MV-4-11 (cell line): ENCODE results near the gene ALDH1A2.
"Not testable (repeated sequence)": the region's sequence is repeated elsewhere in the genome, so short reads cannot be mapped to it uniquely, and the experiment has no call there.

Experiments
- DNase-seq: peaks from one replicate; lab custom pipeline; 2025; lab: John Stamatoyannopoulos, UW

ALDH1A2 gene

DNA sequence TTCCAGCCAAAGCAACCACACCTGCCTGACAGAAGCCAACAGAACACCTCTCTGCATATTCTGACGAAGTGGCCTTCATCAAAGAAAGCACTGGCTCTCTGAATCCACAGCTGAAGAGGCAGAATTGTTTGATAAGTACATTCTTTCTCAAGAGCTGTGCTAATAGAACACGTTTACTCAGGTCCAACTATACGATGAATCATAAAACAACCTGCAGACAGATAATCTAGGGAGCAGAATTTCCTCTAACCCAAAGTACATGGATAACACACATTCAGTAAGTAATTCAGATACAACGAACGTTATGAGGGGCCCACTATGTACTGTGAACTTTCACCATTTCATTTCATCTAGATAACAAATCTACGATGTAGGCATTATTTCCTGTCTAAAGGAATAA is 25.4 kb downstream of the ALDH1A2 start:
- no peak for DNase-seq

- DNase-seq: no peak
Observed at GRCh38 chr15:58039079-58040035, 26.2 kb downstream of the ALDH1A2 start.

GRCh38 chr15:58038426-58039078 is 27.0 kb downstream of the ALDH1A2 start:
- DNase-seq: no peak

DNA sequence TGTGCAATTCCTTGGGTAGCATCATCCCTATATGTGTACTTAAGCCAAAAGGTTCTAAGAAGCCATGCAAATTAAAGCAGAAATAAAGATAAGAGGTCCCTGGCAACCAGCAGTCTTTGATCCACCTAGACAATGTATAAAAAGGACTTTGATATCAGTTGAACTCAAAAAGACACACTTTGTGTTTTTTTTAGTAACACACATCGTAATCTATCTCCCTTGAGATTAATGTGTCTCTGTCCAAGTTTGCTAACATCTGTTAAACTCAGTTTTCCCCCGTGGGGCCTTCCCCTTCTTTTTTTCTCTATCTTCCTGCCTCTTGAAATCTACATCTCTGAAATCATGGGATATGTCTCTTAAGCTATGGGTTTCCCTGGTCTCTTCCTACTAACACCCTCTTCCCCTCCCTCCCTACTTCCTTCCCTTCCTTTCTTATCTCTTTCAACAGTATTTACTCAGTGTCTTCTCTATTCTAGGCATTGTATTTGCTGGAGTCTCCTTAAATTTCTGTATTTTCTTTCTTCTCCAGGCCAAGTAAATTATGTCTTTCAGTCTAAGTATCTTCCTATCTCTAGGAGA is 27.7 kb downstream of the ALDH1A2 start:
- DNase-seq: no peak

DNA sequence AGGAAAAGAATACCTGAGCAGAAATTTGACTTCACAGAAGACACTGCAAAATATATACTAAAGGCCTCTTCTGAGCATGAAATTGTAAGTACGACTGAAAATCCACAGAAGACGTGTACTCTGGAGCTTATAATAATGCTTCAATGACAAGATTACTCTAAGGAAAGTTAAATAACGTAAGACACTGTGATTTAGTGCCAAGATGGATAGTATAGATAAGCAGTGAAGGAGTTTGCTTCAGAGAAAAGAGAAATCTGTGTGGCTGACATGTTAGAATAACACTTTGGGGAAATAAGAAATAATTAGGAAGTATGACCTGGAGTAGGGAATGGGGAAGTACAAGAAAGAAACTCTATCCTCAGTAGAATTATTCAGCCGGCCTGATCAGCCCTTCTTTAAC is 28.9 kb downstream of the ALDH1A2 start:
- no peak for DNase-seq

DNA sequence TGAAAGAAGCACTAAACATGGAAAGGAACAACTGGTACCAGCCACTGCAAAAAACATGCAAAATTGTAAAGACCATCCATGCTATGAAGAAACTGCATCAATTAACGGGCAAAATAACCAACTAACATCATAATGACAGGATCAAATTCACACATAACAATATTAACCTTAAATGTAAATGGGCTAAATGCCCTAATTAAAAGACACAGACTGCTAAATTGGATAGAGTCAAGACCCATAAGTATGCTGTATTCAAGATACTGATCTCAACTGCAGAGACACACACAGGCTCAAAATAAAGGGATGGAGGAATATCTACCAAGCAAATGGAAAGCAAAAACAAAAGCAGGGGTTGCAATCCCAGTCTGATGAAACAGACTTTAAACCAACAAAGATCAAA is 37.1 kb downstream of the ALDH1A2 start:
- DNase-seq: not testable (repeated sequence)

DNA sequence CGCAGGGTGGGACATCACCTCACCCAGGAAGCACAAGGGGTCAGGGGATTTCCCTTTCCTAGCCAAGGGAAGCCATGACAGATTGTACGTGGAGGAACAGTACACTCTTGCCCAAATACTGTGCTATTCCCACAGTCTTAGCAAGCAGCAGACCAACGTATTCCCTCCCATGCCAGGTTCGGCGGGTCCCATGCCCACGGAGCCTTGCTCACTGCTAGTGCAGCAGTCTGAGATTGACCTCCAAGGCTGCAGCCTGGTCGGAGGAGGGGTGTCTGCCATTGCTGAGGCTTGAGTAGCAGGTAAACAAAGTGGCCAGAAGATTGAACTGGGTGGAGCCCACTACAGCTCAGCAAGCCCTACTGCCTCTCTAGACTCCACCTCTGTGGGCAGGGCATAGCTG is 39.0 kb downstream of the ALDH1A2 start:
- no peak for DNase-seq

GRCh38 chr15:58026051-58026450 is 39.5 kb downstream of the ALDH1A2 start:
- no peak for DNase-seq

DNA sequence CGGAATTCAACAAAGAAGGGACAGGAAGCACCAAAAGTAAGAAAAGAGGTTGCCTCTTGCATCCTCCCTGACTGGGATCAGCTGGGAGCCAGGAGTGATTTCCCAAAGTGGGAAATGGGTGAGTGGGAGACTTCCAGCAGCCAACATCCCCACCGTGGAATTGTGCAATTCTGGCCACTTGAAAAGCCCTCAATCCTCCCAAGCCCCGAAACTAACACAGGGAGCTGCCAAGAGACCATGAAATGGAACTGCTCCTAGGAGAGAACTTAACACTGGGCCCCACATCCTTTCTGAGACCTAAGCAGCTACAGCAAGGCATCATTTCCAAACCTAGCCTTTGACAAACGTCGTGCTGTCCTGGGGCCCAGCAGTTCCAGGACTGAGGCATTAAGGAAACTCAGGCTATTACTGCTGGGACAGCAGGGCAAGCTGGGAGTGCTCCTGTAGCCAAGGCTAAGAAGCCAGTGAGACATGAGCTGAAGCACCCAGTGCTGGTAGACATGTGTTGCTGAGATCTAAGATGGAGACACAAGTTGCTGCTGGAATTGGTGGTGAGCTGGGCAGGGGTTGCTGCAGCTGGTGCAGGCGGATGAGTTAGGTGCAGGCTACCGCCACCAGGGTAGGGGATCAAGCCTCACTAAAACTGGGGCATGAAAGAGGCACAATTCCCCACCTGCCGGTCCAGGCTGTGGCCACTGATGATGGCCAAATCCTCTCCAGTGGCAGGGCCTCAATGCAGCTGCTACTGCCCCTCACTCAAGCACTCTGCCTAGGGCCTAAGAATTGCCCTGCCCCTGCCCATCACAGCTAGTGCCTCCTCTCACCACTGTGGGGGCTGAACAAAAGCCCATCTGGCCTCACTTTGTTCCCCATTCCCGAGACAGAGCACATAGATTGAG is 43.9 kb downstream of the ALDH1A2 start:
- no peak for DNase-seq

- no peak for DNase-seq
Observed at GRCh38 chr15:58019503-58020376, 45.8 kb downstream of the ALDH1A2 start.

DNA sequence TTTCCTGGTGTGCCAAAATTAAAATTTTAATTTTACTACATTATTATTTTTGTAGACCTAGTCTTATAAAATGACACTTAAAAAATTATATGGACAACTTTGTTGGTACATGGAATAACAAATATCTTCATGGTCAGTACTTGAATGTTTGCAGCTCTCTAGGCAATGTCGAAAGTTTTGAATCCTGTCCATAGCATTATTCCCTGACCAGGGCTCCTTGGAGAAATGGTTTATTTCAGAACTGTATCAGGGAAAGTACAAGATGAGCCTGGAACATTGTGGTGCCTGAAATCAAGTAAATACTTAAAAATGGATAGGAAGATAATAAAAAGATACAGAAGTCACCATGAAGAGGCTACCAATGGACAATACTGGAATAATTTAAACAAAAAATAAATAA is 47.6 kb downstream of the ALDH1A2 start:
- DNase-seq: no peak

- no peak for DNase-seq
Observed at GRCh38 chr15:58016581-58017175, 48.8 kb downstream of the ALDH1A2 start.

- DNase-seq: no peak
Observed at GRCh38 chr15:58015565-58015964, 49.9 kb downstream of the ALDH1A2 start.

DNA sequence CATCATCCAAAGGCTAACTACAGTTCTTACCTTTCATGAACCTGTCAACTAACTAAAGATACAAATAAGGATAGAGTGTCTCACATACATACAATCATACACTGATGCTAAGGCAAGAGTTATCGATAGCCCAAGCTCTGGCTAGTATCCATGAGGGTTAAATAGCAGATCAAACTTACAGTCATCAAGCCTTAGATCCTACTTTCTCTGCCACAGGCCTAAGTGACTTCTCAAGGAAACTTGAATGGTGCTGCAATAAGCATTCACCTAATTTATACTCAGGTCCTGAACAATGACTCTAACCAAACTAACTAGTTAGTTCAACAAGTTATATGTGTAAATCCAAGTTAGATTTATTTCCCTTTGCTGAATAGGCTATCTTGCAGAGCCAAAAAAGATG is 51.0 kb downstream of the ALDH1A2 start:
- no peak for DNase-seq

DNA sequence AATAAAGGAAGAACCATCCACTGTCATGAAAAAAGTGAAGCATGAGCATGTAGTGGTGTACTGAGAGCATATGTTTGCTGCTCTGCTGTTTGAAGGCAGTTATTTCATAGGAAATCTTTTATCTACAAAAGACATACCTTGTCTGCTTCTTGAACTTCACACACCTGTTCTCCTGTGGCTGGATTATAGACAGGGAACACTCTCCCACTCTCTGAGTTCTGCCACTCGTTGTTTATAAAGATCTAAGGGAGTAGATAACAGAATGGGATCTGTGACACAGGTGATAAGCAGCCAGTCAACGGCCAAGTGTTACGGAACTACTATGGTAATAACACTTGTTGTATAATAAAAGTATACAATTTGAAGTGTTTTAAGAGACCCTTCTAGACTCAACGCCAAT is 51.5 kb downstream of the ALDH1A2 start:
- no peak for DNase-seq

GRCh38 chr15:58010983-58011382 is 54.5 kb downstream of the ALDH1A2 start:
- DNase-seq: no peak

DNA sequence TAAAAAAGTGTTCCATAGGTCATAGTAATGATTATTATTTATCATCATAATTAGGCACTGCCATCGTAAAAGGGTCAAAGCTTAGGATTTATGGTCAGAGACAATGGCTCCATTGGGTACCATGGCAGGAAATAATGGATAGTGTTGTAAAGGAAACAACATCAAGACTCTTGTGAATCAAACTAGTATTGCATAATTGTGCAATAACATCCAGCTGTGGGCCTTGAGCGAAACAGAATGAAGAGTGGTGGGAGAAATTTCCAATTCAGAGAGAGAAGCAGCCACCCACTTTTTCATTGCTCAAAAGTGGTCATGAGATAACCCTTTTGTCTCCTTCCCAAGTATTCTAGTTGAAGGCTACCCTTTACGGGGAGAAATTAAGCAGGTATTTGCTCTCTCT is 61.7 kb downstream of the ALDH1A2 start:
- DNase-seq: no peak

- DNase-seq: no peak
Observed at GRCh38 chr15:58002338-58003126, 63.0 kb downstream of the ALDH1A2 start.

- not testable (repeated sequence) for DNase-seq
Observed at GRCh38 chr15:57999699-58000098, 65.8 kb downstream of the ALDH1A2 start.

DNA sequence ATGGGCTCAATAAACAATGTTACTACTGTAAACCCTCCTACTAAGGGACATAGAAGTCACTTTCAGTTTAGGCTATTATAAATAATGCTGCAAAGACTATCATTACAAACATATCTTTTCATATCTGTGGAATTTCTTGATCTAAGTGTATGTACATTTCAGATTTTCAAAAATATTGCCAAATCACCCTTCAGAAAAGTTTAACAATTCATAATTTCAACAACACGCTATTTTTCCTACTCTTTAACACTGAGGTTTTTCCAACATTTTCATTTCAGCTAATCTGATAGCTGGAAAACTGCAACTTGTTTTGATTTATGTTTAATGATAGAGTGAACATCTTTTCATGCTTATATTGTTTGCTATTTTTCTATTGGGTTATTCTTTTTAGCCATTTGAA is 69.0 kb downstream of the ALDH1A2 start:
- DNase-seq: no peak
